ENCODE measurements around the gene KCNG1.

DNA sequence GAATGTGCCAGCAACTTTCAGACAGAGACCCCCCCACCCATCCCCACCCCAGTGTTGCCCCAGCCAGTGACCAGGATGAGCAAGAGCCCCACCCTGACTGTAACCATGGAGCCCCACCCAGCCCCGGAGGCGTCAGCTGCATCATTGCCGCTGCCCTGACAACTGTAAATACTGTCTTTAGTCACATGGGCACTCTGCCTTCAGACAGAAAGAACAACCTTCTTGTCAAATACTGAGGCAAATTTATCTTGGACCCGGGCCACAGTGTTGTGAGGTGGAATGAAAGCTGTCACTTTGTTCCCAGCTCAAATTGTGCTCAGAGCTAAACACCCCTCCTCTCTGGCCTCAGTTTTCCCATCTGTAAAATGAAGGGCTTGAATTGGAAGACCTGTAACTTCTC lies 40.5 kb downstream of the KCNG1 start:
- TF ChIP-seq TAF1 (IDR thresholded peaks at IDR 0.05; ENCODE audit: low read depth, low read length) (no peak), MAX (IDR thresholded peaks at IDR 0.05) (no peak), MAFK (IDR thresholded peaks at IDR 0.05; ENCODE audit: low read depth, low read length) (no peak)

Measured in H1 (cell line).